Tibial nerve (tissue), 4 donors: ENCODE results near the gene SORCS2.

Experiments used
- CTCF ChIP-seq, 5 experiments: fragments of 200-600 bp in 3 of 5; fragments of 450-650 bp in 2 of 5; sonication (generic) in 3 of 5; IDR thresholded peaks; one replicate each; pipeline ENCODE4 v1.5.1; 2016 to 2019; ENCODE audit warnings: antibody characterized with exemption in 5 of 5, mild to moderate bottlenecking in 3 of 5, moderate library complexity in 2 of 5
- EP300 ChIP-seq, 2 donors: sonication (generic); formaldehyde crosslinking; IDR thresholded peaks; one replicate each; pipeline ENCODE4 v1.6.1; 2017; ENCODE audit warnings: antibody characterized with exemption in 2 of 2, mild to moderate bottlenecking in 1 of 2
- POLR2A ChIP-seq, 2 donors: fragments of 450-650 bp; IDR thresholded peaks; one replicate each; pipeline ENCODE4 v1.6.1; 2017; ENCODE audit warnings: antibody characterized with exemption in 2 of 2, mild to moderate bottlenecking in 2 of 2, moderate library complexity in 2 of 2

- TF ChIP-seq POLR2A (IDR thresholded peaks at IDR 0.05) (no peak), CTCF (IDR thresholded peaks at IDR 0.05) (no peak), EP300 (IDR thresholded peaks at IDR 0.05) (no peak)
Observed at GRCh38 chr4:7417639-7418038, 225.3 kb downstream of the SORCS2 start.
